ENCODE measurements around the gene OVOL1. TPM values are rescaled to one million over a fixed set of nuclear protein-coding genes. Genes with fewer than 3 reads are reported as not detected.

The OVOL1 gene
- total RNA-seq, 1 experiment from 2014 or later: 17.1 TPM

DNA sequence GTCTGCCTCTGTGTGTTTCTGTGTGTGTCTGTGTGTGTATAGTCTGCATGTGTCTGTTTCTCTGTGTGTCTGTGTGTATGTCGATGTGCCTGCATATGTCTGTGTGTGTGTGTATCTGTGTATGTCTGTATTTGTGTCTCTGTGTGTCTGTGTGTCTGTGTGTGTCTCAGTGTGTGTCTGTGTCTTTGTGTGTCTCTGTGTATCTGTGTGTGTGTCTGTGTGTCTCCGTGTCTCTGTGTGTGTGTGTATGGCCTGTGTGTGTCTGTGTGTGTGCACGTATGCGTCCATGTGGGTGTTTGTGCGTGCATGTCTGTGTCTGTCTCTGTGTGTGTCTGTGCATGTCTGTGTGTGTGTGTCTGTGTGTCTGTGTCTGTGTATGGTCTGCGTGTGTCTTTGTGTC is 47.3 kb downstream of the OVOL1 start:
- Histone ChIP-seq H4K20me1 (ENCODE audit: low read length) (no peaks in the 10 kb centered on the region), H3F3A (ENCODE audit: low read length, unreplicated experiment) (no peaks in the 10 kb centered on the region), H3K79me2 (ENCODE audit: low read length) (no peaks in the 10 kb centered on the region), H3K9ac (ENCODE audit: low read length) (no peak overlapping the region), H3K4me3 (ENCODE audit: low read length) (peak overlapping the region; percentile 43; the same call in 1 of the 2 replicates), H3K27me3 (ENCODE audit: low read length) (peaks cover 20% of the 10 kb centered on the region; the same call in 1 of the 2 replicates), H3K36me3 (ENCODE audit: low read depth, low read length) (no peaks in the 10 kb centered on the region), H3K9me3 (ENCODE audit: low read length) (no peaks in the 10 kb centered on the region), H2AFZ (ENCODE audit: low read length) (peak overlapping the region; percentile 63; the same call in 1 of the 2 replicates), H3K9me2 (replicated peaks; ENCODE audit: low read length) (no peaks in the 10 kb centered on the region), H3K4me2 (ENCODE audit: low read length) (peak overlapping the region; percentile 63), H3K4me1 (ENCODE audit: insufficient read depth, low read length) (no peaks in the 10 kb centered on the region), H3K27ac (ENCODE audit: low read length) (no peak overlapping the region)
- ChIA-PET CTCF (no interaction called here), POLR2A (ENCODE audit: unreplicated experiment) (no interaction called here)
- no peak for TF ChIP-seq EZH2phosphoT487 (IDR thresholded peaks at IDR 0.05; ENCODE audit: borderline replicate concordance, low read length)
- TF ChIP-seq EZH2 (IDR thresholded peaks at IDR 0.05; ENCODE audit: low read length, unreplicated experiment): no peak
- TF ChIP-seq, protein P1, sequence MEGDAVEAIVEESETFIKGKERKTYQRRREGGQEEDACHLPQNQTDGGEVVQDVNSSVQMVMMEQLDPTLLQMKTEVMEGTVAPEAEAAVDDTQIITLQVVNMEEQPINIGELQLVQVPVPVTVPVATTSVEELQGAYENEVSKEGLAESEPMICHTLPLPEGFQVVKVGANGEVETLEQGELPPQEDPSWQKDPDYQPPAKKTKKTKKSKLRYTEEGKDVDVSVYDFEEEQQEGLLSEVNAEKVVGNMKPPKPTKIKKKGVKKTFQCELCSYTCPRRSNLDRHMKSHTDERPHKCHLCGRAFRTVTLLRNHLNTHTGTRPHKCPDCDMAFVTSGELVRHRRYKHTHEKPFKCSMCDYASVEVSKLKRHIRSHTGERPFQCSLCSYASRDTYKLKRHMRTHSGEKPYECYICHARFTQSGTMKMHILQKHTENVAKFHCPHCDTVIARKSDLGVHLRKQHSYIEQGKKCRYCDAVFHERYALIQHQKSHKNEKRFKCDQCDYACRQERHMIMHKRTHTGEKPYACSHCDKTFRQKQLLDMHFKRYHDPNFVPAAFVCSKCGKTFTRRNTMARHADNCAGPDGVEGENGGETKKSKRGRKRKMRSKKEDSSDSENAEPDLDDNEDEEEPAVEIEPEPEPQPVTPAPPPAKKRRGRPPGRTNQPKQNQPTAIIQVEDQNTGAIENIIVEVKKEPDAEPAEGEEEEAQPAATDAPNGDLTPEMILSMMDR (conservative IDR thresholded peaks at IDR 0.05; ENCODE audit: low read depth, low read length): no peak
- ATAC-seq (peak; percentile 12; the same call in 1 of the 2 replicates), DNase-seq (no peak)
- no TSS peak for BruUV-seq (replicated peaks)
- intact Hi-C loops (cut with micrococcal nuclease): no loop called here

DNA sequence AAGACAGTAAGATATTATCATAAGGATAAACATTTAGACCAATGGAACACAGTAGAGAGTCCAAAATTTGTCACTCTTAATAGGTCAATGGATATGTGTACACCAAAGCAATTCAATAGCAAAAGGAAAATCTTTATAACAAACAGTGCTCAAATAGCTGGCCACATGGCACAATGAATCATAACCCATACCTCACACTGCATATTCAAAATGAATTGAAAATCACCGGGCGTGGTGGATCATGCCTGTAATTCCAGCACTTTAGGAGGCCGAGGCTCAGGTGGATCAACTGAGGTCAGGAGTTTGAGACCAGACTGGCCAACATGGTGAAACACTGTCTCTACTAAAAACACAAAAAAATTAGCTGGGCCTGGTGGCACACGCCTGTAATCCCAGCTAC is 55.3 kb downstream of the OVOL1 start:
- Histone ChIP-seq H3K27me3 (ENCODE audit: low read length) (no peaks in the 10 kb centered on the region), H3K27ac (ENCODE audit: low read length) (no peak overlapping the region), H3F3A (ENCODE audit: low read length, unreplicated experiment) (no peaks in the 10 kb centered on the region), H3K9me3 (ENCODE audit: low read length) (no peaks in the 10 kb centered on the region), H3K4me3 (ENCODE audit: low read length) (no peak overlapping the region), H3K9me2 (replicated peaks; ENCODE audit: low read length) (no peaks in the 10 kb centered on the region), H3K36me3 (ENCODE audit: low read depth, low read length) (no peaks in the 10 kb centered on the region), H2AFZ (ENCODE audit: low read length) (no peak overlapping the region), H3K4me2 (ENCODE audit: low read length) (no peak overlapping the region), H3K9ac (ENCODE audit: low read length) (no peak overlapping the region), H3K4me1 (ENCODE audit: insufficient read depth, low read length) (no peaks in the 10 kb centered on the region), H4K20me1 (ENCODE audit: low read length) (no peaks in the 10 kb centered on the region), H3K79me2 (ENCODE audit: low read length) (no peaks in the 10 kb centered on the region)
- DNase-seq (no peak), ATAC-seq (0 out of 2 replicates have a peak, but pooled peaks have one; percentile 20)
- CTCF ChIA-PET: interaction anchor here (0.7 kb wide), 1 partner anchor 29 kb away, joined by 6 read pairs; no protein-coding TSS in a partner anchor
- TF ChIP-seq EZH2phosphoT487 (IDR thresholded peaks at IDR 0.05; ENCODE audit: borderline replicate concordance, low read length): no peak
- TF ChIP-seq EZH2 (IDR thresholded peaks at IDR 0.05; ENCODE audit: low read length, unreplicated experiment): no peak
- POLR2A ChIA-PET (ENCODE audit: unreplicated experiment): interaction anchor here (0.6 kb wide), 1 partner anchor 1968 kb away, joined by 3 read pairs; no protein-coding TSS in a partner anchor
- no TSS peak for BruUV-seq (replicated peaks)
- intact Hi-C loops (cut with micrococcal nuclease): no loop called here

DNA sequence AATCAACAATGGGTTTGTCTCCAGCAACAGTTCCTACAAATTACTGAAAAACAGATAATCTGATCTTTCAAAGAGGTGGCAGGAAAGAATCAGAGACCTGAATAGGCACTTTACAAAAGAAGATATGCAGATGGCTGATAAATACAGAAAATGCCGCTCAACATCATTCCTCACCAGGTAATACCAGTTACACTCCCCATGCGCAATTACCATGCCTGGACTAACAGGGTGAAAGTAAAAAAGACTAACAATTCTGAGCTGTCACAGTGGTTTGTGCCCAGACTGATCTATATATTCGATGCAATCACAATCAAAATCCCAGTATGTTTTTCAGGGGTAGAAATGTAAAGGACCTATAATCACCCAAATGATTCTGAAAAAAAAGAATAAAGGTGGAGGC is 56.9 kb downstream of the OVOL1 start:
- H3K4me3 ChIP-seq (ENCODE audit: low read length): no peak overlapping the region
- H3F3A ChIP-seq (ENCODE audit: low read length, unreplicated experiment): no peaks in the 10 kb centered on the region
- no peaks in the 10 kb centered on the region for H3K9me3 ChIP-seq (ENCODE audit: low read length)
- ATAC-seq: no peak
- CTCF ChIA-PET: no interaction called here
- H3K4me1 ChIP-seq (ENCODE audit: insufficient read depth, low read length): no peaks in the 10 kb centered on the region
- TF ChIP-seq EZH2 (IDR thresholded peaks at IDR 0.05; ENCODE audit: low read length, unreplicated experiment): no peak
- TF ChIP-seq EZH2phosphoT487 (IDR thresholded peaks at IDR 0.05; ENCODE audit: borderline replicate concordance, low read length): no peak
- TF ChIP-seq, protein P1 (conservative IDR thresholded peaks at IDR 0.05; ENCODE audit: low read depth, low read length): no peak
- DNase-seq: no peak
- no peak overlapping the region for H3K4me2 ChIP-seq (ENCODE audit: low read length)
- intact Hi-C loops (cut with micrococcal nuclease): no loop called here
- no peaks in the 10 kb centered on the region for H4K20me1 ChIP-seq (ENCODE audit: low read length)
- H3K9ac ChIP-seq (ENCODE audit: low read length): no peak overlapping the region
- H3K36me3 ChIP-seq (ENCODE audit: low read depth, low read length): no peaks in the 10 kb centered on the region
- H3K79me2 ChIP-seq (ENCODE audit: low read length): no peaks in the 10 kb centered on the region
- no peak overlapping the region for H3K27ac ChIP-seq (ENCODE audit: low read length)
- POLR2A ChIA-PET (ENCODE audit: unreplicated experiment): no interaction called here
- no TSS peak for BruUV-seq (replicated peaks)
- H2AFZ ChIP-seq (ENCODE audit: low read length): no peak overlapping the region
- no peaks in the 10 kb centered on the region for H3K27me3 ChIP-seq (ENCODE audit: low read length)
- no peaks in the 10 kb centered on the region for H3K9me2 ChIP-seq (replicated peaks; ENCODE audit: low read length)

Measured in PC-3 (cell line).